Gastrocnemius medialis (tissue), 4 donors: ENCODE data around the gene ABCB6. TPM values are rescaled to one million over a fixed set of nuclear protein-coding genes. Genes with fewer than 3 reads are reported as not detected.

Source experiments
- ATAC-seq, 2 donors: fragments of 150-250 bp; one replicate each; pipeline ENCODE4 v1.9.1; 2016
- DNase-seq, 2 donors: peaks; one replicate each; pipeline ENCODE4 v3.0.0-alpha.2; 2019
- H3K27ac ChIP-seq, 4 donors: fragments of 200-600 bp; sonication (generic); 1 replicate in 1 of 4; 2 replicates in 3 of 4; pipeline ENCODE4 v1.5.1; 2016 to 2018; ENCODE audit warnings: mild to moderate bottlenecking in 2 of 4, moderate library complexity in 1 of 4
- H3K27me3 ChIP-seq, 3 donors: fragments of 200-600 bp; sonication (generic) in 2 of 3; 1 replicate in 1 of 3; 2 replicates in 2 of 3; pipeline versions ENCODE4 v1.5.1 to v1.6.0; 2016 to 2019; ENCODE audit warnings: mild to moderate bottlenecking in 1 of 3, moderate library complexity in 1 of 3
- H3K36me3 ChIP-seq, 2 donors: fragments of 200-600 bp; sonication (generic) in 1 of 2; one replicate each; pipeline ENCODE4 v1.5.1; 2017 to 2018
- H3K4me1 ChIP-seq, 2 donors: fragments of 200-600 bp; sonication (generic) in 1 of 2; one replicate each; pipeline ENCODE4 v1.5.1; 2016 to 2017; ENCODE audit warnings: mild to moderate bottlenecking in 2 of 2
- H3K4me3 ChIP-seq, 4 donors: fragments of 200-600 bp; sonication (generic) in 3 of 4; 1 replicate in 1 of 4; 2 replicates in 3 of 4; pipeline ENCODE4 v1.5.1; 2016 to 2019; ENCODE audit warnings: mild to moderate bottlenecking in 2 of 4
- H3K9me3 ChIP-seq, 3 donors: fragments of 200-600 bp; sonication (generic) in 2 of 3; 1 replicate in 1 of 3; 2 replicates in 2 of 3; pipeline ENCODE4 v1.5.1; 2016 to 2019
- POLR2A ChIP-seq, 2 donors: fragments of 450-650 bp; IDR thresholded peaks; one replicate each; pipeline ENCODE4 v1.6.1; 2017; ENCODE audit warnings: antibody characterized with exemption in 2 of 2, mild to moderate bottlenecking in 2 of 2, moderate library complexity in 2 of 2
- in situ Hi-C, 4 donors: fragments of 200-750 bp; cut with MboI; loops; one replicate each; pipeline versions ENCODE4 v1.15.0 to v1.8.0; 2017; ENCODE audit warnings: low sequenced_read_pairs in 4 of 4
- intact Hi-C: fragments of 100-400 bp; cut with DNase I; formaldehyde crosslinking; loops from one replicate; pipeline ENCODE4 v1.15.1; 2023; ENCODE audit warnings: low total_unique reads
- total RNA-seq, 4 donors: library from RNA; depleted of rRNA; stranded (reverse); fragments of >200 nt; gene quantifications; one replicate each; pipeline versions ENCODE4 v1.1.0 to v1.2.3, GENCODE V29; 2016
- TF ChIP-seq, protein P1 (sequence below), 5 experiments: fragments of 450-650 bp in 3 of 5; fragments of 200-600 bp in 2 of 5; sonication (generic) in 2 of 5; IDR thresholded peaks in 4 of 5; conservative IDR thresholded peaks in 1 of 5; 1 replicate in 4 of 5; 2 replicates in 1 of 5; pipeline ENCODE4 v1.5.1; 2016 to 2019; ENCODE audit warnings: antibody characterized with exemption in 5 of 5, mild to moderate bottlenecking in 3 of 5, moderate library complexity in 3 of 5

Gene ABCB6
- total RNA-seq, 4 donors from 2014 or later: 15.0 to 45.8 (median 31.8) TPM

GRCh38 chr2:219216535-219216915 is 2.2 kb downstream of the ABCB6 start:
- DNase-seq (no peak), ATAC-seq (no peak)
- intact Hi-C loops (no loop called here), in situ Hi-C loops (no loop called here)
- Histone ChIP-seq H3K4me1 (peaks cover 19 to 29% of the 10 kb centered on the region in 2 donors), H3K9me3 (no peaks in the 10 kb centered on the region), H3K27ac (peak overlapping the region; percentile 87 to 99 (median 94)), H3K4me3 (no peak overlapping the region), H3K27me3 (no peaks in the 10 kb centered on the region), H3K36me3 (peaks cover 0 to 68% of the 10 kb centered on the region in 2 donors)
- TF ChIP-seq, protein P1, sequence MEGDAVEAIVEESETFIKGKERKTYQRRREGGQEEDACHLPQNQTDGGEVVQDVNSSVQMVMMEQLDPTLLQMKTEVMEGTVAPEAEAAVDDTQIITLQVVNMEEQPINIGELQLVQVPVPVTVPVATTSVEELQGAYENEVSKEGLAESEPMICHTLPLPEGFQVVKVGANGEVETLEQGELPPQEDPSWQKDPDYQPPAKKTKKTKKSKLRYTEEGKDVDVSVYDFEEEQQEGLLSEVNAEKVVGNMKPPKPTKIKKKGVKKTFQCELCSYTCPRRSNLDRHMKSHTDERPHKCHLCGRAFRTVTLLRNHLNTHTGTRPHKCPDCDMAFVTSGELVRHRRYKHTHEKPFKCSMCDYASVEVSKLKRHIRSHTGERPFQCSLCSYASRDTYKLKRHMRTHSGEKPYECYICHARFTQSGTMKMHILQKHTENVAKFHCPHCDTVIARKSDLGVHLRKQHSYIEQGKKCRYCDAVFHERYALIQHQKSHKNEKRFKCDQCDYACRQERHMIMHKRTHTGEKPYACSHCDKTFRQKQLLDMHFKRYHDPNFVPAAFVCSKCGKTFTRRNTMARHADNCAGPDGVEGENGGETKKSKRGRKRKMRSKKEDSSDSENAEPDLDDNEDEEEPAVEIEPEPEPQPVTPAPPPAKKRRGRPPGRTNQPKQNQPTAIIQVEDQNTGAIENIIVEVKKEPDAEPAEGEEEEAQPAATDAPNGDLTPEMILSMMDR (IDR thresholded peaks at IDR 0.05 in 4 of 5, conservative IDR thresholded peaks at IDR 0.05 in 1 of 5): no peak
- no peak for TF ChIP-seq POLR2A (IDR thresholded peaks at IDR 0.05)

DNA sequence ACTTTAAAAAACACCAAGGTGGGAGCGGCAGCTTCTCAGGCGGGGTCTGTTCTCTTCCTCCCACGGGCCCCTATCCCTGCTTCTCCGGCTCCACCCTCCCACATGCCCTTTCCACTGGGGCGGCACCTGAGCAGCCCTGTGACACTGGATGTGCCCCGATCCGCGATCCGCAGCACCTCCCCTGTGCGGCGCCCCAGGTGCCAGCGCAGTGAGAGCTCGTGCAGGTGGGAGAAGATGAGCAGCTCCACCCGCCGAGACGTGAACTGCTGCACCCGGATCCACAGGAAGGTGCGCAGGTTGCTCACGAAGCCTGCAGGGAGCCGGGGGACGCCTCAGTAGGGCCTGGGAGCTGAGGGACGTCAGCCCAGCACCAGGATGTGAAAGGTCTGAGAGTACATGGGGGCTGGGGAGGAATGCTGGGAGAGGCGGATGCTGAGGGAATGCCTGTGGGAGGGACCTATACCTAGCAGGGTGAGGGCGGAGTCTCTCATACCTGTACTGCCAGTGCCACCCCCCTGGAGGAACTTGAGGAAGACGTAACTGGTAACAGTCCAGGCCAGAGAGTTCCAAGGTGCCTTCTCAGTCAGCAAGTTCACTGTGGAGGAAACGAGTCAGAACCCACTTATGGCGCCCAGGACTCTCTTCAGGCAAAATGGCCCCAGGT is 2.8 kb downstream of the ABCB6 start:
- peak overlapping the region; percentile 87 to 99 (median 94) for H3K27ac ChIP-seq
- peaks cover 19 to 29% of the 10 kb centered on the region in 2 donors for H3K4me1 ChIP-seq
- no peak overlapping the region for H3K4me3 ChIP-seq
- H3K36me3 ChIP-seq: peaks cover 0 to 64% of the 10 kb centered on the region in 2 donors
- intact Hi-C loops (no loop called here), in situ Hi-C loops (no loop called here)
- no peaks in the 10 kb centered on the region for H3K9me3 ChIP-seq
- no peaks in the 10 kb centered on the region for H3K27me3 ChIP-seq
- DNase-seq (no peak), ATAC-seq (no peak)
- TF ChIP-seq, protein P1 (IDR thresholded peaks at IDR 0.05 in 4 of 5, conservative IDR thresholded peaks at IDR 0.05 in 1 of 5): no peak

- H3K4me1 ChIP-seq: peaks cover 16 to 24% of the 10 kb centered on the region in 2 donors
Measured at GRCh38 chr2:219214786-219215185, 4.0 kb downstream of the ABCB6 start.

GRCh38 chr2:219214141-219214540 is 4.6 kb downstream of the ABCB6 start:
- H3K36me3 ChIP-seq: peaks cover 0 to 70% of the 10 kb centered on the region in 2 donors
- H3K9me3 ChIP-seq: no peaks in the 10 kb centered on the region
- no peaks in the 10 kb centered on the region for H3K27me3 ChIP-seq
- TF ChIP-seq, protein P1 (IDR thresholded peaks at IDR 0.05 in 4 of 5, conservative IDR thresholded peaks at IDR 0.05 in 1 of 5): no peak
- no peak for TF ChIP-seq POLR2A (IDR thresholded peaks at IDR 0.05)
- H3K4me1 ChIP-seq: peaks cover 9 to 17% of the 10 kb centered on the region in 2 donors
- intact Hi-C loops (no loop called here), in situ Hi-C loops (no loop called here)
- no peak for DNase-seq
- ATAC-seq: no peak
- H3K4me3 ChIP-seq: no peak overlapping the region
- H3K27ac ChIP-seq: no peak overlapping the region

More at GRCh38 chr2:219214786-219215185, 4.0 kb downstream of the ABCB6 start:
- Histone ChIP-seq H3K9me3 (no peaks in the 10 kb centered on the region), H3K27ac (no peak overlapping the region), H3K27me3 (no peaks in the 10 kb centered on the region), H3K4me3 (no peak overlapping the region), H3K36me3 (peaks cover 0 to 64% of the 10 kb centered on the region in 2 donors)
- in situ Hi-C loops (no loop called here), intact Hi-C loops (no loop called here)
- no peak for ATAC-seq
- TF ChIP-seq POLR2A (IDR thresholded peaks at IDR 0.05): no peak
- TF ChIP-seq, protein P1 (IDR thresholded peaks at IDR 0.05 in 4 of 5, conservative IDR thresholded peaks at IDR 0.05 in 1 of 5): no peak
- no peak for DNase-seq
